Activated CD8-positive, alpha-beta memory T cell treated with anti-CD3 and anti-CD28 coated beads, Interleukin-2, amount 50 U/mL, for 4 hours (primary cell): ENCODE data around the gene FLACC1.

Source experiments
- DNase-seq: peaks from one replicate; pipeline ENCODE4 v3.0.0-alpha.2; 2020

The FLACC1 gene

DNA sequence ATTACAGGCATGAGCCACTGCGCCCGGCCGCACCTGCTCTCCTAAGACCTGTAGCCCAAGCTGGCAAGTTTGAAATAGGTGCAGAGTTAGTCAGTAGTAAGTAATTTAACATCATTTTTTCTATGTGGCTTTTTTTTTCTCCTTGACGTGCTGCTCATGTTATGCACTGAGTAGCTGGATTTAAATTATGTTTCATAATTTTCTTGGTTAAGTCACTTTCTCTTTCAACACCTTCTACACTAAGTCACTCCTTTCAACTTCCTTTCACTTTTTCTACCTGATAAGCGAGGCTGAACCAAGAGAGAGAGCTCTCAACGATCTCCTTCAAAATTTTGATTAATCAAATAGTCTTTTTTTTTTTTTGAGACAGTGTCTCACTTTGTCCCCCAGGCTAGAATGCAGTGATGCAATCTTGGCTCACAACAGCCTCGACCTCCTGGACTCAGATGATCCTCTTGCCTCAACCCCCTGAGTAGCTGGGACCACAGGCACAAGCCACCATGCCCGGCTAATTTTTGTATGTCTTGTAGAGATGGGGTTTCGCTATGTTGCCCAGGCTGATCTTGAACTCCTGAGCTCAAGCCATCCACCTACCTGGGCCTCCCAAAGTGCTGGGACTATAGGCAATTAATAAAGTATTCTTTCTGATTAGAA lies 83.7 kb downstream of the FLACC1 start:
- DNase-seq: no peak

GRCh38 chr2:201271917-201272316 lies 85.2 kb downstream of the FLACC1 start:
- DNase-seq: no peak

DNA sequence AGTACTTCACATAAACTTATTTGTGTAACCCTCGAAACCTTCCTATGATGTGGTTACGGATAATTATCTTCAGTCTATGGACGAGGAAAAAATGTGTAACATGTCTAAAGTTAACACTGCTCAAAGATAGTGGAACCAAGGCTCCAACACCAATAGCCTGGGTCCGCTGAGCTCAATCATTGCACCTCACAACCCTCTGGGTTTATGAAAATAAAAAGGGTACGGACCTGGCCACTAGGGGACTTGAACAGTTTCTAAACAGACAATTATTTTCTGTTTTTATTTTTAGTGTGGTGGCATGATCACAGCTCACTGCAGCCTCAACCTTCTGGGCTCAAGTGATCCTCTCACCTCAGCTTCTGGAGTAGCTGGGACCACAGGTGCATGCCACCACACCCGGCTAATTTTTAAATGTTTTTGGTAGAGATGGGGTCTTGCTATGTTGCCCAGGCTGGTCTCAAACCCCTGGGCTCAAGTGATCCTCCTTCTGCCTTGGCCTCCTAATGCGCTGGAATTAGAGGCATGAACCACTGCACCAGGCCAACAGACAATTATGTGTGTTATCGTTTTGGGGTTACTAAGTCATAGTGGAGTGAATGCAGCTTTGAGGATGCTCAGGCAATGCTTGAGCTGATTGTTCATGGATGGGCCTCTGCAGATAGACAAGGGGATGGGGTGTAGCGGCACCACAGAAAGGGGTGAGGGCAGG lies 86.7 kb downstream of the FLACC1 start:
- DNase-seq: no peak

- no peak for DNase-seq
These were observed 87.4 kb downstream of the FLACC1 start for GRCh38 chr2:201269764-201270163.

DNA sequence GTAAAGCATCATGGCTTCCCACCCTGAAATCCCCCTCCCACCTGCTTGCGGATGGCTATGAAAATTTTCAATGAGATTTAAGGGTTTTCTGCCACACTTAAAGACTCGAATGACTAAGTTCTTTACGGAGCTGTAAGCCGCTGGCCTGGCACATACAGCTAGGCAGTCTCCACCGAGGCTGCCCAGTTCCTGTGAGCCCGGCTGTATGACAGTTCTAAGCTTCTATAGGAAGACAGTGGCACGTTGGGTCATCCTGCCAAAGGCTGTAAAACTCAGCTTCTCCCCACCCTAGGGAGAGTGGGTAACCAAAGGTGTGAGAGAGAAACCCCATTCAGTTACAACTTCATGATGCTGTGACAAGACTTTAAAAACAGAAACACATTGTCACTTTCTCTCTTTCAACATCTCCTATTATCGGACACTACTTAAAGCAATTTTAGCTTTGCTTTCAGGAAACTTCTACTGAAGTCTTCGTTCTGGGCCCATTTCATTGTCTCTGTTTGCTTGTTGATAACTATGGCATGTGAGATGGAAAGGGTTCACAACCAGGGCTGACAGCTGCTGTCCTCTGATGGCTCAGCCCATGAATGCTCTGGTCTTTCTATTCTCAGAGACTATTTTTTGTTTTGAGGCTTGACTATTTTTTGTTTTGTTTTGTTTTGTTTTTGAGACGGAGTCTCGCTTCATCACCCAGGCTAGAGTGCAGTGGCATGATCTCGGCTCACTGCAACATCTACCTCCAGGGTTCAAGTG lies 89.7 kb downstream of the FLACC1 start:
- DNase-seq: no peak

- no peak for DNase-seq
These were observed 90.5 kb downstream of the FLACC1 start for GRCh38 chr2:201266629-201267028.

- DNase-seq: no peak
These were observed 92.5 kb downstream of the FLACC1 start for GRCh38 chr2:201264472-201265173.

DNA sequence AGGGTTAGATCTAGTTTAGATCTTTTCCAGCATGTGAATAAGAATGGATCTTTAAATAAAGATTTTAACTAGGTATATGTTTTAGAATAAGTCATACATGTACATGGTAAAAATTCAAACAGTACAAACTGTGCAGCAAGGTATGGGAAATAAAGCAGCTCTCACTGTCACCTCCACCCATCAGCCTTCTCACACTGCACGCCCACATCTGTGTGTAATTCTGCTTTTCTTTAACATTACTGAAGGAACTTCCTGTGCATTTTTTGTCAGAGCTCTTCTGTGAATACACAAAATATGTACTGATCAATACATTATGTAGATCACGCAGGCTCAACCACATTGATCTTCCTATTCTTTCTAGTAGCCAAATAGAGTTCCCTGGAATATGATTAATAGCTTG lies 93.4 kb downstream of the FLACC1 start:
- DNase-seq: no peak

DNA sequence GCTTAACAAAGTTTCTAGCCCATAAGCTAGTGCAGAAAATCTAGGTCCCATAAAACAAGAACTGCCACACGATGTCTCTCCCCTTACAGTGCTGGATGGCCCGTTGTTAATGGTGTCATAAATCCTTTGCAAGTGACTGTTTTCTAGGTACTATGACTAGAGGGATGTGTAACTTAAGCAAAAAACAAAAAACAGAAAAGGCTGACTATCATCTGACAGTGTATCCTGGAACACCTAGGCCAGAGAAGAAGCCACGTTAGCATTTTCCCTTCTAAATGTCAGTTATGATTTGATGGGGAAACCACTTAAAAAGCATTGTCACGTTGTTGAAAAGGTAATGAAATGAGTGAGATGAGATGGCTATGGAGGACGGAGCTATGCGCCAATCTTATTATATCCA lies 94.4 kb downstream of the FLACC1 start:
- no peak for DNase-seq

- no peak for DNase-seq
These were observed 95.2 kb downstream of the FLACC1 start for GRCh38 chr2:201261906-201262305.

DNA sequence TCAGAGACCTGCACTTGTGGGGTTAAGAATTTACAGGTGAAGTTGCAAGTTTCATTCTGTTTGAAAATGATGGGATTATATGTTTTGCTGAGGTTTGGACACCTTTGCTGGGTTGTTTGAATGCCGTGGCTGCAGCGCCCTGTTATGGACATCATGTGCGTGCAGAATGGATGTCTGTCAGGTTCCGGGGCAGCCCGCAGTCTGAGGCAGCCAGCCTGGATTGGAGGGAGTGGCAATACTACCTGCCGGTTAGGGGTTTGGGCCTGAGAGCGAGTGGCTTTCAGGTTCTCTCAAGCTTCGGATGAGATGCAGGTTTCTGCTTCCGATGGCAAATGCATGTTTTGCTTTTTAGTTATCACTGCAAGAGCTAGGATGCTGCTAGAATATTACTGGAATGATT lies 95.7 kb downstream of the FLACC1 start:
- peak; percentile 38 for DNase-seq

DNA sequence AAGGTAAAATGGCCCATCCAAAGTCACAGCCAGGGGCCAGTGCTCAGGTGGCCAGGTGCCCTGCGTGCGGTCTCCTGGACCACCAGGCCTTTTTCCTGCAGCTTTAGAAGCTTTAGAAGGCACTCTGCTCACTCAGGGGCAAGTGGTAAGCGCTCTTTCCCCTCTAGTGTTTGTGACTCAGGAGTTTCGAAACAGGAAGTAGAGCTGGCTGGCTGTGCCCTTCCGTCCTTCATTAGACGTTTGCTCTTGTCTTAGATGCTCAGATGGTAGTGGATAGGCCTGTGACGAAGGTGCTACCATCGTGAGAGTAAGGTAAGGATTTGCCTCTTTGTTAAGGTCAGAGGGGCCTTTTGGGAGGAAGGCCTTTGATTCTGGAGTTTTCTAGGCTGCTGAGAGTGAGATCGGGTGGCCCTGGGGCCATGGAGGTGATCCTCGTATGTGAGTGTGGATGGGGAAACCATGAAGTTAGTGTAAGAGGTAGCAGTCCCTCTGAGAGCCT lies 96.8 kb downstream of the FLACC1 start, which contains the start of gene CASP8:
CASP8 (plus strand) TSS at position 235 of the 499 bp plus-strand sequence. CDS start 5,951 bp downstream, outside the sequence.
- DNase-seq: peak; percentile 54

DNA sequence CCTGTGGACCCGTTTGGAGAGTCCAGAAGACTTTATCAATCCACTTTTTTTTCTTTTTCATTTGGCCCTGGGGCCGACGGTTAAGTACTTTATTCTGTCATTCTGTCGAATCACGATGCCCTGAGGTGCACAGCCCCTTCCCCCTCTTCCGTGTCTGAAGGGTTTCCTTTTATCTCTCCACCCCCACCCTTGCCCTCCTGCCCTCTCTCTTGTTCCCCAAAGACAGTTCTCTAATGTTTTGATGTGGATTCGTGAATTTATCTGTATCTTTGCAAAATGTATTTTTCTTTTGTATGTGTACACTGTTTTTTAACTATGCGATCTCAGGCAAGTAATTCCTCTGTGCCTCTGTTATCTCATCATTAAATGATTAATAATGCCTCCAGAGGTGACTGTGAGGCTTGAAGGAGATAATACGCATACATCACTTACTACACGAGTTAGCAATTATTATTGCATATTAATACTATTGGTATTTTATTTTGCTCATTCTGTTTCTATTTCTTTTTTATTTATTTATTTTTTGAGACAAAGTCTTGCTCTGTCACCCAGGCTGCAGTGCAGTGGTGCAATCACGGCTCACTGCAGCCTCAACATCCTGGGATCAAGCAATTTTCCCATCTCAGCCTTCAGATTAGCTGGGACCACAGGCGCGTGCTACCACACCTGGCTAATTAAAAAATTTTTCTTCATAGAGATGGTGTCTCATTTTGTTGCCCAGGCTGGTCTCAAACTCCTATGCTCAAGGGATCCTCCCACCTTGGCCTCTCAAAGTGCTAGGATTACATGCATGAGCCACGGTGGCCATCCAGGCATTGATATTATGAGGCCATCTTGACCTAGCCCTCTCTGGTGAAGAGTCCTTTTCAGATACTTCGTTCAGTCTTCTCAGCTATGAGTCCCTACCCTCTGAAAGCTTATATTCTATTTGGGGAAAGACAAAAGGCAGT lies 98.2 kb downstream of the FLACC1 start:
- no peak for DNase-seq

DNA sequence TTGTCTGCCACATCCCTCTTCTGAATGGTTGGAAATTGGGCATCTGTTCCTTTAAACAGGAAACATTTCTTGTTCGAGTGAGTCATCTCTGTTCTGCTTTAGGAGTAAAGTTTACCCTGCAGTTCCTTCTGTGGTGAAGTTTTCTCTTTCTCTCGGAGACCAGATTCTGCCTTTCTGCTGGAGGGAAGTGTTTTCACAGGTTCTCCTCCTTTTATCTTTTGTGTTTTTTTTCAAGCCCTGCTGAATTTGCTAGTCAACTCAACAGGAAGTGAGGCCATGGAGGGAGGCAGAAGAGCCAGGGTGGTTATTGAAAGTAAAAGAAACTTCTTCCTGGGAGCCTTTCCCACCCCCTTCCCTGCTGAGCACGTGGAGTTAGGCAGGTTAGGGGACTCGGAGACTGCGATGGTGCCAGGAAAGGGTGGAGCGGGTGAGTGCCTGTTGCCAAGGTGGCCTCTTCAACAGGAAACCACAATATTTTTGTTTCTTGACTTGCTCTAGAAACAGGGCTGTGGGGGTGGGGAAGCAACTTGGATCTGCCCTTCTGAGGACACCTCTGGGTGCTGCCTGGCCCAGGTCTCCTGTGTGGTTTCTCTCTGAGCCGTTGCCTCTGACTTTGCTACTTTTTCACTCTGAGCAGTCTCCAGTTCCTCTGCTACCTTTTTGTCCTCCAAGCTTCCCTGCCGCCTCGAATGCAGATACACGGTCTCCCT lies 99.0 kb downstream of the FLACC1 start:
- DNase-seq: peak; percentile 80

DNA sequence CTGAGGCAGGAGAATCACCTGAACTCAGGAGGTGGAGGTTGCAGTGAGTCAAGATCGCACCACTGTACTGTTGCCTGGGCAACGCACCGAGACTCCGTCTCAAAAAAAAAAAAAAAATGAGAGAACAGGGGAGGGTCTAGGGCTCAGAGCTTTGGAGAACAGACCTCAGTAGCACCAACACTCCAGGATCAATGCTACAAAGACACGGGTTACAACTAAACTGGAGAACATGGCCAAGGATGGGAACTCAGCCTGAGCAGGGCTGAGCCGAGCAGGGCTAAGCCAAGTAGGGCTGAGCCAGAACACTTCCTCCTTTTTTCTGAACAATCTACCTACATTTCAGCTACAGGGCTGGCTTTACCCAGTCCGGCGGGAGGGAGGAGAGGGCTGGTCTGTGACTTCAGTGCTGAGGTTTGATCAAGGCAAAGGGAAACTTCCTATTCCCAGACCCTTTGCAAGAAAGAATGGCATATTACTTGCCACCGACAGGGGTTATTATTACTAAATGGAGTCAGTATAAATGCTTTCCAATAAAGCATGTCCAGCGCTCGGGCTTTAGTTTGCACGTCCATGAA lies 99.7 kb downstream of the FLACC1 start:
- no peak for DNase-seq

GRCh38 chr2:201256082-201256481 lies 101.1 kb downstream of the FLACC1 start:
- DNase-seq: no peak

- no peak for DNase-seq
These were observed 101.6 kb downstream of the FLACC1 start for GRCh38 chr2:201255408-201256033.

DNA sequence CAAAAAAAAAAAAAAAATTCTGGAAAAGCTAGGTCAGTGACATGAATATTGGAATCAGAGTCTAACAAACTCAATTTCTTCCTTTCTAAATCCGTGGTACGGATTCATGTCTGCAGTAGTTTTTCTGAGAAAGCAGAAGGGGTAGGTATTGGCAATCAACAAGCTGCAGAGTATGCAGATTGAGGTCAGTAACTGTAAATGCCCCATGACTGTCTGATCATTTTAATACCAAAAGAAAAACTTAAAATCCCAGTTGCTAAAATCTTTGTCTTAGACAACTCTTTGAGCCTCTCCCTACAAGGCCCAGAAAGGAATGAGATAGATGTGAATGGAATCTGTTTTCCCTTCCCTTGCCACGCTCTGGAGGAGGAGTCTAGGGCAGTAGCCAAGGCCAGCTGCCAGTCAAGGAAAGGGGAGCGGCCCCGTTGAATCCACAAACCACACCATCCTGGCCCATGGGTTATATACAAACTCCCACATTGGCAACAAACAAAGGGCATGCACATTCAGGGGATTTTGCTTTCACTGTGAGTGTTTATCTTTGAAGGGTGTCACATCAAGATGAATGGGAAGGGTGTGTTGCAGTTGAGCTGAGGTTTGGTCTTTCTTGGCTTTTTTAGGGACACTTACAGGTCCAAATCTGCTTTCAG lies 102.9 kb downstream of the FLACC1 start:
- DNase-seq: no peak

- no peak for DNase-seq
These were observed 106.4 kb downstream of the FLACC1 start for GRCh38 chr2:201250741-201251140.

GRCh38 chr2:201249889-201250288 lies 107.3 kb downstream of the FLACC1 start:
- no peak for DNase-seq
